Fibroblast of skin of scalp (primary cell): ENCODE measurements around the gene TACSTD2. TPM values are rescaled to one million over a fixed set of nuclear protein-coding genes. Genes with fewer than 3 reads are reported as not detected.
"Not testable (repeated sequence)": the region's sequence is repeated elsewhere in the genome, so short reads cannot be mapped to it uniquely, and the experiment has no call there.

Source experiments
- DNase-seq: peaks from one replicate; pipeline ENCODE4 v3.0.0-alpha.2; 2013
- polyA plus RNA-seq, 2 experiments: library from polyadenylated mRNA; unstranded; fragments of 120-200 nt; gene quantifications; one replicate each; pipeline ENCODE4 v1.2.1, GENCODE V29; 2013; ENCODE audit not compliant: insufficient read length in 2 of 2

Gene TACSTD2
- polyA plus RNA-seq (2013, experiment 1 of 2; ENCODE audit: insufficient read length) = 0.14 TPM
- polyA plus RNA-seq (2013, experiment 2 of 2; ENCODE audit: insufficient read length) = 0.32 TPM

- DNase-seq = no peak
These were observed at the start of gene TACSTD2 for GRCh38 chr1:58576727-58577653. TSS of gene TACSTD2 (minus strand) at chr1:58577252. CDS start at chr1:58577156, 96 bp downstream.

GRCh38 chr1:58626293-58626692 lies 49.2 kb upstream of the TACSTD2 start:
- DNase-seq = no peak

GRCh38 chr1:58623259-58623658 lies 46.2 kb upstream of the TACSTD2 start:
- DNase-seq = not testable (repeated sequence)

- DNase-seq = no peak
These were observed 45.5 kb upstream of the TACSTD2 start for GRCh38 chr1:58622571-58622970.

GRCh38 chr1:58621391-58621790 lies 44.3 kb upstream of the TACSTD2 start:
- DNase-seq = no peak

GRCh38 chr1:58620926-58621325 lies 43.9 kb upstream of the TACSTD2 start:
- no peak for DNase-seq

GRCh38 chr1:58620259-58620658 lies 43.2 kb upstream of the TACSTD2 start:
- no peak for DNase-seq

GRCh38 chr1:58619286-58620054 lies 42.4 kb upstream of the TACSTD2 start:
- DNase-seq = no peak

- DNase-seq = peak; percentile 87
These were observed 41.3 kb upstream of the TACSTD2 start for GRCh38 chr1:58618303-58618702.

- no peak for DNase-seq
These were observed 34.9 kb upstream of the TACSTD2 start for GRCh38 chr1:58611861-58612385.

- DNase-seq = no peak
These were observed 31.9 kb upstream of the TACSTD2 start for GRCh38 chr1:58608945-58609344.

GRCh38 chr1:58608297-58608696 lies 31.2 kb upstream of the TACSTD2 start:
- DNase-seq = no peak

- DNase-seq = peak; percentile 40
These were observed 30.3 kb upstream of the TACSTD2 start for GRCh38 chr1:58607391-58607790.

GRCh38 chr1:58601921-58602320 lies 24.9 kb upstream of the TACSTD2 start:
- not testable (repeated sequence) for DNase-seq

GRCh38 chr1:58597996-58598395 lies 20.9 kb upstream of the TACSTD2 start:
- no peak for DNase-seq

GRCh38 chr1:58597076-58597475 lies 20.0 kb upstream of the TACSTD2 start:
- peak; percentile 43 for DNase-seq

GRCh38 chr1:58596631-58597052 lies 19.6 kb upstream of the TACSTD2 start:
- DNase-seq = no peak

- DNase-seq = no peak
These were observed 17.5 kb upstream of the TACSTD2 start for GRCh38 chr1:58594546-58594945.

- peak; percentile 93 for DNase-seq
These were observed 15.6 kb upstream of the TACSTD2 start for GRCh38 chr1:58592522-58593134.

GRCh38 chr1:58591806-58592205 lies 14.8 kb upstream of the TACSTD2 start:
- no peak for DNase-seq

- DNase-seq = no peak
These were observed 13.0 kb upstream of the TACSTD2 start for GRCh38 chr1:58590019-58590418.

GRCh38 chr1:58588396-58588795 lies 11.3 kb upstream of the TACSTD2 start:
- DNase-seq = no peak

- no peak for DNase-seq
These were observed 10.6 kb upstream of the TACSTD2 start for GRCh38 chr1:58587667-58588066.
